Naive thymus-derived CD4-positive, alpha-beta T cell (primary cell): ENCODE results near the gene WDR7. TPM values are rescaled to one million over a fixed set of nuclear protein-coding genes. Genes with fewer than 3 reads are reported as not detected.
A peak's percentile ranks its signal among the peaks of the same experiment; 100 is the strongest.

Experiments used
- ATAC-seq: fragments of 150-1000 bp; cut with Tn5 transposase; 2 replicates; pipeline ENCODE4 v1.10.0; 2021; ENCODE audit warnings: mild to moderate bottlenecking, moderate library complexity
- CTCF ChIA-PET: fragments of 350-600 bp; sonication (Branson Sonifier 250); formaldehyde crosslinking; loops from one replicate; lab custom pipeline; 2021; ENCODE audit warnings: antibody characterized with exemption; lab: Charles Lee
- POLR2A ChIA-PET: fragments of 350-600 bp; sonication (Branson Sonifier 250); formaldehyde crosslinking; loops from one replicate; lab custom pipeline; 2021; ENCODE audit warnings: antibody characterized with exemption, inconsistent platforms; lab: Charles Lee
- DNase-seq, 9 donors: peaks; one replicate each; pipeline versions ENCODE4 v3.0.0 to v3.0.0-alpha.2; 2020 to 2022; ENCODE audit warnings: mixed read lengths in 1 of 9
- H3K27ac ChIP-seq: one replicate; pipeline ENCODE4 v1.7.0; 2013; ENCODE audit warnings: mild to moderate bottlenecking, low read depth, low read length, moderate library complexity
- H3K27me3 ChIP-seq, 2 donors: one replicate each; pipeline ENCODE4 v1.7.0; 2013; ENCODE audit warnings: low read length in 2 of 2, mild to moderate bottlenecking in 2 of 2, moderate library complexity in 2 of 2; ENCODE audit not compliant: control insufficient read depth in 2 of 2, insufficient read depth in 2 of 2
- H3K36me3 ChIP-seq, 3 experiments: 1 replicate in 2 of 3; 2 replicates in 1 of 3; pipeline ENCODE4 v1.7.0; 2013; ENCODE audit warnings: low read length in 3 of 3, mild to moderate bottlenecking in 3 of 3, moderate library complexity in 1 of 3; ENCODE audit not compliant: insufficient read depth in 3 of 3, control insufficient read depth in 2 of 3
- H3K4me1 ChIP-seq, 2 donors: one replicate each; pipeline ENCODE4 v1.7.0; 2013; ENCODE audit warnings: low read length in 2 of 2, mild to moderate bottlenecking in 2 of 2, moderate library complexity in 1 of 2; ENCODE audit not compliant: control insufficient read depth in 2 of 2, insufficient read depth in 2 of 2
- H3K4me3 ChIP-seq: 2 replicates; pipeline ENCODE4 v1.7.0; 2013; ENCODE audit warnings: mild to moderate bottlenecking, low read length
- H3K9me3 ChIP-seq, 3 experiments: 1 replicate in 2 of 3; 2 replicates in 1 of 3; pipeline ENCODE4 v1.7.0; 2013; ENCODE audit warnings: low read length in 3 of 3; ENCODE audit not compliant: control insufficient read depth in 2 of 3
- H3K27ac Mint-ChIP-seq, 9 donors: one replicate each; pipeline ENCODE4 v1.8.0; 2020 to 2022; ENCODE audit warnings: mixed read lengths in 9 of 9, mild to moderate bottlenecking in 8 of 9, moderate library complexity in 5 of 9, inconsistent platforms in 2 of 9
- H3K27me3 Mint-ChIP-seq, 5 donors: one replicate each; pipeline ENCODE4 v1.8.0; 2021 to 2022; ENCODE audit warnings: mixed read lengths in 5 of 5, mild to moderate bottlenecking in 1 of 5
- H3K36me3 Mint-ChIP-seq, 5 donors: one replicate each; pipeline ENCODE4 v1.8.0; 2020 to 2022; ENCODE audit warnings: mixed read lengths in 5 of 5, mild to moderate bottlenecking in 3 of 5, inconsistent platforms in 1 of 5
- H3K4me1 Mint-ChIP-seq, 7 donors: one replicate each; pipeline ENCODE4 v1.8.0; 2020 to 2022; ENCODE audit warnings: mixed read lengths in 7 of 7, mild to moderate bottlenecking in 3 of 7, inconsistent platforms in 1 of 7
- H3K4me3 Mint-ChIP-seq, 10 donors: one replicate each; pipeline ENCODE4 v1.8.0; 2020 to 2022; ENCODE audit warnings: mild to moderate bottlenecking in 10 of 10, mixed read lengths in 10 of 10, moderate library complexity in 6 of 10, inconsistent platforms in 2 of 10
- H3K9me3 Mint-ChIP-seq, 11 donors: one replicate each; pipeline ENCODE4 v1.8.0; 2020 to 2022; ENCODE audit warnings: mixed read lengths in 11 of 11, mild to moderate bottlenecking in 4 of 11, inconsistent platforms in 1 of 11, moderate library complexity in 1 of 11
- intact Hi-C, 2 donors: fragments of 100-400 bp; cut with micrococcal nuclease; formaldehyde crosslinking; loops; one replicate each; pipeline ENCODE4 v1.15.1; 2023
- polyA plus RNA-seq, 2 donors: library from polyadenylated mRNA; unstranded; fragments of 300-500 nt; fragmentation: Illumina TruSeq; gene quantifications; one replicate each; pipeline ENCODE4 v1.2.3, GENCODE V29; 2021
- total RNA-seq, 6 experiments: library from RNA in 5 of 6; stranded (reverse) in 5 of 6; gene quantifications; 1 replicate in 5 of 6; 2 replicates in 1 of 6; pipeline ENCODE4 v1.2.3 and lab custom pipeline; 2021 to 2026

Gene WDR7
- total and polyA plus RNA-seq, 7 experiments from 2014 or later: 28.3 to 59.8 (median 50.1) TPM

DNA sequence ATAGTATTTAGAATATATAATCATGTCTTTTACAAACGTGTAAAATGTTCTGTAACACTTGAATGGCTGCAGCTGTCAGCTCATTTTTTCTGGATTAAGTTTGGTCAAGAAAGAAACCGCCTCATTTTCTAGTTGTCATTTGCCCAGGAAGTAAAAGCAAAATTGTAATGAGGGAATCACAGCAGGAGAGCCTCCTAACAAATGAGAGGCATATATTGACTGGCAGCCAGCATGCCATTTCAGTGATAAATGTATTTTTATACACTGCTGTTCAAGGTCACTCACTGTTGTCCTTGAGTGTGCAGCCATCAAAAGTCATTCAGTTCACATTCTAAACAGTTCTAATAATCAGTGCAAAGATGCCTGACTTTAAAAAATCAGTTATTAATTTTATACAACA, 351.5 kb downstream of the WDR7 start:
- H3K36me3 ChIP-seq: no peaks in the 10 kb centered on the region
- H3K27me3 ChIP-seq: no peaks in the 10 kb centered on the region
- H3K36me3 Mint-ChIP-seq: peaks cover 0 to 6% (median 0%) of the 10 kb centered on the region in 5 donors
- no peaks in the 10 kb centered on the region for H3K27me3 Mint-ChIP-seq
- peaks cover 0 to 11% of the 10 kb centered on the region in 2 donors for H3K4me1 ChIP-seq
- POLR2A ChIA-PET: no interaction called here
- no peak for DNase-seq
- no peaks in the 10 kb centered on the region for H3K9me3 ChIP-seq
- CTCF ChIA-PET: no interaction called here
- H3K27ac ChIP-seq: no peak overlapping the region
- H3K4me3 Mint-ChIP-seq: no peak overlapping the region
- intact Hi-C loops: loop anchor here in 1 of 2 donors (10.0 kb wide), 1 partner anchor 368 kb away; the partner anchor contains the start of gene TXNL1
- H3K27ac Mint-ChIP-seq: no peak overlapping the region
- H3K4me3 ChIP-seq: no peak overlapping the region
- no peak for ATAC-seq
- H3K9me3 Mint-ChIP-seq: no peaks in the 10 kb centered on the region
- H3K4me1 Mint-ChIP-seq: peaks cover 7 to 35% (median 24%) of the 10 kb centered on the region in 7 donors

DNA sequence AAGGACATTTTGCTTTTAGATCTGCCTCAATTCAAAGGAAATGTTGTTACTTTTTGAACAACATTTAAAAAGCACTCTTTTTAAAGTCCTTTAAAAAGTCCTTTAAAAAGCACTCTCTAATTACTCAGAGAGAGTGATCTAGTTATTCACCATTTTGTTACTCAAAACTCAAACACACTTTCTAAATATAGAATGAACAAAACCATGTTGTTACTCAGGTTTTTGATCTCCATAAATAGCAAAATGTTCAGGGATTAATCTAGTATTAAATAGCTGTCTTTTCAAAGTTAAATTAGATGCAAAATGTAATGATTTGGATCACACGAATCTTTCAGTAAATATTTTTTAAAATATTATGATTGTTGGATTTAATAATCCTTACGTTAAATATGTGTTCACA, 352.2 kb downstream of the WDR7 start:
- ATAC-seq: no peak
- Mint-ChIP-seq H3K27ac (no peak overlapping the region), H3K27me3 (no peaks in the 10 kb centered on the region), H3K4me1 (peaks cover 8 to 35% (median 28%) of the 10 kb centered on the region in 7 donors), H3K9me3 (no peaks in the 10 kb centered on the region), H3K36me3 (peaks cover 0 to 8% (median 6%) of the 10 kb centered on the region in 5 donors), H3K4me3 (no peak overlapping the region)
- intact Hi-C loops: loop anchor here in 1 of 2 donors (10.0 kb wide), 1 partner anchor 369 kb away; the partner anchor contains the start of gene TXNL1
- H3K9me3 ChIP-seq: no peaks in the 10 kb centered on the region
- H3K4me3 ChIP-seq: no peak overlapping the region
- no peaks in the 10 kb centered on the region for H3K27me3 ChIP-seq
- ChIA-PET POLR2A (no interaction called here), CTCF (interaction anchor here (1.3 kb wide), 1 partner anchor 134 kb away, joined by 3 read pairs; no protein-coding TSS in a partner anchor)
- H3K4me1 ChIP-seq: peaks cover 0 to 11% of the 10 kb centered on the region in 2 donors
- no peak overlapping the region for H3K27ac ChIP-seq
- no peaks in the 10 kb centered on the region for H3K36me3 ChIP-seq
- no peak for DNase-seq

DNA sequence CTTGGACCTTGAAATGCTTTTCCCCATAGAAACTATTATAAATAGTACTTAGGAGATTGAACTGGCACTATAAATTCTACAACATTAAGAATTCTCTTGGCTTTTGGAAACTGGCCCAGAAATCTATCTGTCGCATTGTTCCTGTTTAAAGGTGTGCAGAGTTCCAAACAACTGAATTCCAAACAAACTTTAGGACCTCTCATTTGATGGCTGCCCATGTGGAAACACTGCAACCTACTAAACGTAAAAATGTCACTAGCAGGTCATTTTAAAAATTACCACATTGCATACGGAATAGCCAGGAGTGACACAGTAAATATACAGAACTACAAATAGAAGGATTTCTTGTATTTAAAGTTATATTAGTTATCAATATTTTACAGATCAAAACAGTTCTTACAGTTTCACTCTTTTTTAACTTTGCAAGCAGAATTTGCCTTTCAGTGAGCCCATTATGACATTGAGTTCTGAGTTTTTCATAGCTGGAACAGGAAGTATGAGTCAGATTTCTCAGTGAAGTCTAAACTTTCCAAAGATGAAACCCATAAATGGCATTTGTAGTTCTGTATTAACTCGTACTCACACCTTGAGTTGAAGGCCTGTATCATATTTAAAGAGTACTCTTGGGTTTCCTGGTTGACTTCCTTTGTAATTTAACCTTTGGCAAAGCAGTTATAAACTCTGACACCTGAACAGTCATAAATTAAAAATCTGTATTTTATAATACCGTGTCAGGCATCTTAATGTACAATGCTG, 353.4 kb downstream of the WDR7 start:
- peaks cover 0 to 11% of the 10 kb centered on the region in 2 donors for H3K4me1 ChIP-seq
- Mint-ChIP-seq H3K27me3 (no peaks in the 10 kb centered on the region), H3K9me3 (no peaks in the 10 kb centered on the region), H3K27ac (peak overlapping the region in 5 of 9 donors; percentile 41 to 74 (median 46)), H3K4me1 (peaks cover 7 to 33% (median 25%) of the 10 kb centered on the region in 7 donors), H3K36me3 (peaks cover 0 to 11% (median 8%) of the 10 kb centered on the region in 5 donors), H3K4me3 (peak overlapping the region in 2 of 10 donors; percentile 35 to 37)
- H3K9me3 ChIP-seq: no peaks in the 10 kb centered on the region
- intact Hi-C loops: loop anchor here in 1 of 2 donors (1.0 to 10.0 kb wide), 2 partner anchors 13 to 370 kb away; partner anchors contain the start of gene TXNL1
- DNase-seq (no peak), ATAC-seq (peak; percentile 67)
- no peak overlapping the region for H3K4me3 ChIP-seq
- H3K27me3 ChIP-seq: no peaks in the 10 kb centered on the region
- H3K36me3 ChIP-seq: no peaks in the 10 kb centered on the region
- CTCF ChIA-PET: interaction anchor here (1.3 kb wide), 1 partner anchor 135 kb away, joined by 3 read pairs; no protein-coding TSS in a partner anchor
- POLR2A ChIA-PET: no interaction called here
- no peak overlapping the region for H3K27ac ChIP-seq

DNA sequence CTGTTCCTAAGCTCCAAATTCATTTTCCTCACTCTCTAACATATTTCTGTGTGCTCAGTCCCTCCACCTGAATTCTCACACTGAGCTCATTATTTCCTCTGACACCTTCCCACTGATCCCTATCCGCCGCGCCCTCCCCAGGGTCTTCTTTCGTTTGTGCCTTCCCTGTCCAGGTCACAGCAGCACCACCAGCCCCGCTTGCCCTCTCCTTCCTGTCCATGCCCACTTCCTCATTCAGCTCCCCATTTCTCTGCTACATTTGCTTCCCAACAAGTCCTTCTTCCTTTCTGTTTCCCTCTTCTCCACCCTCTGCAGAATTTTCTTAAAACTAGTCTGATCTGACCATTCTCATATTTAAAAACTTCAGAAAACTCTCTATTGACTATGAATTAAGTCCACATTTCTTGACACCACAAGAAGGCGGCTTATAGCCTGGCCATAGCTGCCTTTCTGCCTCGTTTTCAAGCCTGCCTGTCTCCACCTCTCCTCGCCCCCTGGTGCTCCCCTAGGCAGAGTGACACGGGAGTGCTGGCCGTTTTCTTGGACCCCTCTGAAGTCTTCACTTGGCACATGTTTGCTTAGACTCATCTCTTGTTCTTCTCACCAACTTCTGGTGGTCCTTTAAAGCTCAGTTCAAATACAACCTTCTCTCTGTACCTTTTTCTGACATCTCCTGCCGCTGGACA, 357.0 kb downstream of the WDR7 start:
- no peaks in the 10 kb centered on the region for H3K9me3 Mint-ChIP-seq
- ATAC-seq: no peak
- peak overlapping the region in 2 of 9 donors; percentile 15 to 33 for H3K27ac Mint-ChIP-seq
- H3K27me3 Mint-ChIP-seq: no peaks in the 10 kb centered on the region
- POLR2A ChIA-PET: no interaction called here
- no peaks in the 10 kb centered on the region for H3K27me3 ChIP-seq
- CTCF ChIA-PET: no interaction called here
- H3K36me3 ChIP-seq: no peaks in the 10 kb centered on the region
- intact Hi-C loops: loop anchor here in 1 of 2 donors (10.0 kb wide), 1 partner anchor 373 kb away; the partner anchor contains the start of gene TXNL1
- no peak overlapping the region for H3K4me3 Mint-ChIP-seq
- DNase-seq: no peak
- H3K4me3 ChIP-seq: no peak overlapping the region
- peaks cover 7 to 26% (median 17%) of the 10 kb centered on the region in 7 donors for H3K4me1 Mint-ChIP-seq
- no peak overlapping the region for H3K27ac ChIP-seq
- peaks cover 0 to 11% of the 10 kb centered on the region in 2 donors for H3K4me1 ChIP-seq
- peaks cover 0 to 17% (median 10%) of the 10 kb centered on the region in 5 donors for H3K36me3 Mint-ChIP-seq
- H3K9me3 ChIP-seq: no peaks in the 10 kb centered on the region

DNA sequence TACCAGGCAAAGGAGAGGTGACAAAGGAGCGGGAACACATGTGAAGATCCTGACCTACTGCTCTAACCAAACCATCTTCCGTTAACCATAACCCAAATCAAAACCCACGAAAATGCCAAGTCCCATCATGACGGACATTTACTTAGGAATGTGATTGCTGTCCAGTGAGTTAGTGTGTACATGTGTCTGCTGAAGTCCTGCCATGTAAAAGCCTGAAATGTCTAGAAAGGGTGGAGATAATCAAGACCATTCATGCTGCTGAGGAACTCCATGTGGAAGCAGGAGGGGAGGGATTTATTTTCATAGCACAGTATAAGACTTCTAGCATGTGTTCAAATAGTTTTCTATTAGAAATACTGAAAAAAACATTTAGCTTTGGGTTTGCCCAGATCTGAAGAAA, 358.7 kb downstream of the WDR7 start:
- Histone ChIP-seq H3K36me3 (no peaks in the 10 kb centered on the region), H3K4me3 (no peak overlapping the region), H3K27ac (no peak overlapping the region), H3K27me3 (no peaks in the 10 kb centered on the region), H3K4me1 (no peaks in the 10 kb centered on the region), H3K9me3 (no peaks in the 10 kb centered on the region)
- intact Hi-C loops: loop anchor here in 1 of 2 donors (10.0 kb wide), 1 partner anchor 375 kb away; the partner anchor contains the start of gene TXNL1
- no peak for ATAC-seq
- no peaks in the 10 kb centered on the region for H3K27me3 Mint-ChIP-seq
- peaks cover 0 to 15% (median 10%) of the 10 kb centered on the region in 7 donors for H3K4me1 Mint-ChIP-seq
- no peaks in the 10 kb centered on the region for H3K9me3 Mint-ChIP-seq
- POLR2A ChIA-PET: no interaction called here
- no peak for DNase-seq
- H3K36me3 Mint-ChIP-seq: peaks cover 0 to 17% (median 10%) of the 10 kb centered on the region in 5 donors
- no peak overlapping the region for H3K4me3 Mint-ChIP-seq
- CTCF ChIA-PET: no interaction called here
- H3K27ac Mint-ChIP-seq: no peak overlapping the region

DNA sequence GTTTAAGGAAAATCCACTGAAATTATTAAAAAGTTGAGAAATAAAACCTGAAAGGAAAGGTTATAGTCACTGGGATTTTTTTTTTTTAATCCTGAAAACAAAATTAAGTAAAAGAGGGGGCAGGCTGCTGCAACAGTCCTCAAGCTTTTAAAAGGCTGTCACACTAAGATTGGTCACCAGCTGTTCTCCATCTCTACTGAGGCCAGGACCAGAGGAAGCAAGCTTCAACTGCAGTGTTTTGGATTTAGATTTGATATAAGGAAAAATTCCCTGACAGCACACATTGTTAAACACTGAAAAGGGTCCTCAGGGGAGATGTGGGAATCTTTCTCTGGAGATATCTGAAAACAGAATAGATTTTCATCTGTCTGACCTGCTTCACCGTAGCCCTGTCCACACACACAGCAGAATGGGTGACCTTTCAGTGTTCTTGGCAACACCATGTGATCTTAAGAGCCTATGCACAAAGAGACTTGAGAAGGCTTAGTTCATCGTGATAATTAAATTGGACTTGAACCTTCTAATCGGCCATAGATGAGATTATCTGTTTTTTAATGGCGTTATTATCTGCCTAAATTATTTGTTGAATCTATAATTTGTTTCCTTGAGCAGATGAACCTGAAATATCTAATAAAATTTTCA, 363.7 kb downstream of the WDR7 start:
- Histone ChIP-seq H3K4me3 (no peak overlapping the region), H3K27ac (no peak overlapping the region), H3K36me3 (no peaks in the 10 kb centered on the region), H3K27me3 (no peaks in the 10 kb centered on the region), H3K4me1 (peaks cover 0 to 8% of the 10 kb centered on the region in 2 donors), H3K9me3 (no peaks in the 10 kb centered on the region)
- intact Hi-C loops: no loop called here
- Mint-ChIP-seq H3K27ac (no peak overlapping the region), H3K27me3 (no peaks in the 10 kb centered on the region), H3K36me3 (peaks cover 0 to 12% (median under 1%) of the 10 kb centered on the region in 5 donors), H3K4me3 (no peak overlapping the region), H3K9me3 (no peaks in the 10 kb centered on the region), H3K4me1 (peaks cover 8 to 44% (median 32%) of the 10 kb centered on the region in 7 donors)
- CTCF ChIA-PET: no interaction called here
- POLR2A ChIA-PET: no interaction called here
- ATAC-seq (no peak), DNase-seq (no peak)
